K562 treated with DMSO at 1 percent for 12 hours (cell line): ENCODE data around the gene RNF19B. TPM values are rescaled to one million over a fixed set of nuclear protein-coding genes. Genes with fewer than 3 reads are reported as not detected.

Experiments used
- total RNA-seq: library from RNA; unstranded; fragments of 300-600 nt; gene quantifications from 2 replicates; pipeline ENCODE4 v1.2.3, GENCODE V29; 2022; ENCODE audit not compliant: insufficient read depth

Gene RNF19B
- 23.9 and 36.6 TPM in 2 replicates for total RNA-seq

GRCh38 chr1:32964461-32965250 is at the start of gene RNF19B:
TSS of gene RNF19B (minus strand) at chr1:32964809. CDS start at chr1:32964685, 124 bp downstream.

GRCh38 chr1:32900956-32901822 is 63.4 kb downstream of the RNF19B start, which contains the start of gene TMEM54:
TSS of gene TMEM54 (minus strand) at chr1:32901389. CDS start at chr1:32901238, 151 bp downstream.

Other genes starting within 250 kb of the RNF19B start
- gene YARS1, start 147.5 kb downstream of the RNF19B start, total RNA-seq: 234 and 408 TPM in 2 replicates
- 6.7 and 16.1 TPM in 2 replicates for gene S100PBP, start 147.2 kb downstream of the RNF19B start, total RNA-seq
- gene FNDC5, start 93.9 kb downstream of the RNF19B start, total RNA-seq: not detected in 2 replicates
- gene HPCA, start 78.3 kb downstream of the RNF19B start, total RNA-seq: not detected in 2 replicates
- gene TMEM54, start 63.4 kb downstream of the RNF19B start, total RNA-seq: 33.8 and 42.4 TPM in 2 replicates
- 127 and 171 TPM in 2 replicates for gene AK2, start 72.1 kb upstream of the RNF19B start, total RNA-seq
- 1.8 and 4.9 TPM in 2 replicates for gene AZIN2, start 116.3 kb upstream of the RNF19B start, total RNA-seq
- 3.2 and 6.2 TPM in 2 replicates for gene TRIM62, start 217.2 kb upstream of the RNF19B start, total RNA-seq